Trophoblast cell (in vitro differentiated cells and primary cell): ENCODE results near the gene COL9A1.
A peak's percentile ranks its signal among the peaks of the same experiment; 100 is the strongest.

Source experiments
- DNase-seq, 2 donors: peaks; one replicate each; pipeline ENCODE4 v3.0.0-alpha.2; 2016
- H2AFZ ChIP-seq: 2 replicates; pipeline ENCODE4 v1.6.1; 2013; ENCODE audit warnings: low read length, moderate library complexity, mild to moderate bottlenecking; ENCODE audit not compliant: insufficient read depth, poor library complexity
- H2AK5ac ChIP-seq: 2 replicates; pipeline ENCODE4 v1.6.1; 2013; ENCODE audit warnings: mild to moderate bottlenecking, low read length
- H2BK120ac ChIP-seq: 2 replicates; pipeline ENCODE4 v1.6.1; 2013; ENCODE audit warnings: low read length, mild to moderate bottlenecking, moderate library complexity; ENCODE audit not compliant: insufficient read depth, poor library complexity
- H2BK12ac ChIP-seq: 2 replicates; pipeline ENCODE4 v1.6.1; 2013; ENCODE audit warnings: mild to moderate bottlenecking, low read length, moderate library complexity
- H2BK5ac ChIP-seq: 2 replicates; pipeline ENCODE4 v1.6.1; 2013; ENCODE audit warnings: low read length, low read depth, moderate library complexity, mild to moderate bottlenecking; ENCODE audit not compliant: poor library complexity
- H3K14ac ChIP-seq: 2 replicates; pipeline ENCODE4 v1.6.1; 2013; ENCODE audit warnings: mild to moderate bottlenecking, low read length
- H3K18ac ChIP-seq: 2 replicates; pipeline ENCODE4 v1.6.1; 2013; ENCODE audit warnings: mild to moderate bottlenecking, low read length
- H3K23ac ChIP-seq: 2 replicates; pipeline ENCODE4 v1.6.1; 2013; ENCODE audit warnings: low read length
- H3K27ac ChIP-seq: 2 replicates; pipeline ENCODE4 v1.5.1; 2013; ENCODE audit warnings: low read depth, mild to moderate bottlenecking, inconsistent platforms, low read length, moderate library complexity
- H3K27me3 ChIP-seq: 2 replicates; pipeline ENCODE4 v1.6.1; 2013; ENCODE audit warnings: inconsistent platforms, mild to moderate bottlenecking, low read length, moderate library complexity; ENCODE audit not compliant: insufficient read depth
- H3K36me3 ChIP-seq, 2 experiments: 1 replicate in 1 of 2; 2 replicates in 1 of 2; pipeline ENCODE4 v1.6.1; 2013; ENCODE audit warnings: low read length in 2 of 2, mild to moderate bottlenecking in 2 of 2, moderate library complexity in 1 of 2; ENCODE audit not compliant: insufficient read depth in 2 of 2, control insufficient read depth in 1 of 2
- H3K4ac ChIP-seq: 2 replicates; pipeline ENCODE4 v1.6.1; 2013; ENCODE audit warnings: low read depth, mild to moderate bottlenecking, low read length, moderate library complexity
- H3K4me1 ChIP-seq, 2 experiments: 1 replicate in 1 of 2; 2 replicates in 1 of 2; pipeline ENCODE4 v1.6.1; 2013; ENCODE audit warnings: low read length in 2 of 2, mild to moderate bottlenecking in 2 of 2, moderate library complexity in 1 of 2; ENCODE audit not compliant: insufficient read depth in 2 of 2, control insufficient read depth in 1 of 2
- H3K4me2 ChIP-seq: 2 replicates; pipeline ENCODE4 v1.6.1; 2013; ENCODE audit warnings: inconsistent platforms, mild to moderate bottlenecking, low read length, moderate library complexity
- H3K4me3 ChIP-seq: 2 replicates; pipeline ENCODE4 v1.5.1; 2013; ENCODE audit warnings: mild to moderate bottlenecking, low read depth, low read length, inconsistent platforms
- H3K79me1 ChIP-seq: one replicate; pipeline ENCODE4 v1.6.1; 2013; ENCODE audit warnings: low read length
- H3K79me2 ChIP-seq: 2 replicates; pipeline ENCODE4 v1.6.1; 2013; ENCODE audit warnings: low read length, mild to moderate bottlenecking; ENCODE audit not compliant: control insufficient read depth, insufficient read depth, poor library complexity
- H3K9ac ChIP-seq: 2 replicates; pipeline ENCODE4 v1.6.1; 2013; ENCODE audit warnings: mild to moderate bottlenecking, low read length
- H3K9me3 ChIP-seq: 2 replicates; pipeline ENCODE4 v1.6.1; 2013; ENCODE audit warnings: low read depth, mild to moderate bottlenecking, control low read depth, inconsistent platforms, low read length; ENCODE audit not compliant: insufficient read depth
- H4K12ac ChIP-seq: 2 replicates; pipeline ENCODE4 v1.6.1; 2013; ENCODE audit warnings: low read depth, mild to moderate bottlenecking, low read length, moderate library complexity
- H4K8ac ChIP-seq: 2 replicates; pipeline ENCODE4 v1.6.1; 2013; ENCODE audit warnings: low read depth, mild to moderate bottlenecking, low read length, moderate library complexity
- H4K91ac ChIP-seq: one replicate; pipeline ENCODE4 v1.6.1; 2013; ENCODE audit warnings: low read depth, mild to moderate bottlenecking, low read length, moderate library complexity
- WGBS: extraction: QIAGEN DNeasy Blood & Tissue Kit; methylation state at CpG from one replicate; pipeline ENCODE4 v1.1.7; 2013; ENCODE audit warnings: missing lambda C conversion rate; ENCODE audit not compliant: insufficient read length, insufficient coverage; ENCODE audit errors: extremely low coverage; 5-methylcytosine and 5-hydroxymethylcytosine counted together

COL9A1 gene

GRCh38 chr6:70314296-70314695 lies 11.4 kb upstream of the COL9A1 start:
- no peak overlapping the region for H3K9ac ChIP-seq
- no peaks in the 10 kb centered on the region for H3K79me1 ChIP-seq
- no peak for DNase-seq
- no peak overlapping the region for H2AK5ac ChIP-seq
- no peak overlapping the region for H3K14ac ChIP-seq
- peaks cover 3% of the 10 kb centered on the region for H3K27me3 ChIP-seq
- no peak overlapping the region for H2BK12ac ChIP-seq
- no peaks in the 10 kb centered on the region for H3K36me3 ChIP-seq
- peaks cover 3% of the 10 kb centered on the region for H3K9me3 ChIP-seq
- H4K12ac ChIP-seq, result no peak overlapping the region
- no peak overlapping the region for H3K4me2 ChIP-seq
- H2BK5ac ChIP-seq, result no peak overlapping the region
- WGBS, result no CpG with 5 or more reads among the region's 4 CpGs
- no peak overlapping the region for H4K91ac ChIP-seq
- H3K18ac ChIP-seq, result no peak overlapping the region
- H2BK120ac ChIP-seq, result no peak overlapping the region
- H4K8ac ChIP-seq, result no peak overlapping the region
- H3K79me2 ChIP-seq, result no peaks in the 10 kb centered on the region
- H3K4me3 ChIP-seq, result no peak overlapping the region
- no peak overlapping the region for H3K23ac ChIP-seq
- H3K27ac ChIP-seq, result no peak overlapping the region
- no peak overlapping the region for H2AFZ ChIP-seq
- H3K4me1 ChIP-seq, result peaks cover 0 to 1% of the 10 kb centered on the region in 2 experiments
- no peak overlapping the region for H3K4ac ChIP-seq

GRCh38 chr6:70312165-70312745 lies 9.4 kb upstream of the COL9A1 start:
- H3K4me1 ChIP-seq, result peaks cover 0 to 1% of the 10 kb centered on the region in 2 experiments
- no peak overlapping the region for H3K14ac ChIP-seq
- H2BK5ac ChIP-seq, result no peak overlapping the region

GRCh38 chr6:70310063-70310694 lies 7.3 kb upstream of the COL9A1 start:
- Histone ChIP-seq H2BK12ac (no peak overlapping the region), H3K14ac (no peak overlapping the region), H3K4ac (no peak overlapping the region), H3K9ac (no peak overlapping the region), H3K18ac (no peak overlapping the region), H4K8ac (no peak overlapping the region), H3K79me2 (no peaks in the 10 kb centered on the region), H4K12ac (no peak overlapping the region), H2AK5ac (no peak overlapping the region), H4K91ac (no peak overlapping the region), H3K36me3 (no peaks in the 10 kb centered on the region), H2BK120ac (no peak overlapping the region), H3K4me2 (no peak overlapping the region), H2AFZ (no peak overlapping the region), H3K23ac (no peak overlapping the region), H3K9me3 (no peaks in the 10 kb centered on the region), H3K27ac (no peak overlapping the region), H3K4me3 (no peak overlapping the region), H2BK5ac (no peak overlapping the region), H3K27me3 (peaks cover 3% of the 10 kb centered on the region), H3K79me1 (no peaks in the 10 kb centered on the region), H3K4me1 (peaks cover 0 to 1% of the 10 kb centered on the region in 2 experiments)
- no CpG with 5 or more reads among the region's 4 CpGs for WGBS
- DNase-seq, result peak in 1 of 2 donors; percentile 75

More at GRCh38 chr6:70312165-70312745, 9.4 kb upstream of the COL9A1 start:
- Histone ChIP-seq H2AFZ (no peak overlapping the region), H3K9me3 (no peaks in the 10 kb centered on the region), H3K4ac (no peak overlapping the region), H3K9ac (no peak overlapping the region), H3K4me3 (no peak overlapping the region), H4K91ac (no peak overlapping the region), H3K18ac (no peak overlapping the region), H2AK5ac (no peak overlapping the region), H4K12ac (no peak overlapping the region), H3K27me3 (peaks cover 3% of the 10 kb centered on the region), H3K79me1 (no peaks in the 10 kb centered on the region), H3K4me2 (no peak overlapping the region), H3K36me3 (no peaks in the 10 kb centered on the region), H4K8ac (no peak overlapping the region), H2BK120ac (no peak overlapping the region), H3K79me2 (no peaks in the 10 kb centered on the region), H3K27ac (no peak overlapping the region), H3K23ac (no peak overlapping the region), H2BK12ac (no peak overlapping the region)
- WGBS, result no CpG with 5 or more reads among the region's 5 CpGs
- DNase-seq, result peak; percentile 47 to 55

- Histone ChIP-seq H4K91ac (no peak overlapping the region), H3K79me2 (no peaks in the 10 kb centered on the region), H3K23ac (no peak overlapping the region), H3K27ac (no peak overlapping the region), H2BK5ac (no peak overlapping the region), H2AFZ (no peak overlapping the region), H3K79me1 (no peaks in the 10 kb centered on the region), H4K12ac (no peak overlapping the region), H3K4me1 (peaks cover 0 to 1% of the 10 kb centered on the region in 2 experiments), H3K9ac (no peak overlapping the region), H2BK12ac (no peak overlapping the region), H3K4ac (no peak overlapping the region), H3K36me3 (no peaks in the 10 kb centered on the region), H3K9me3 (no peaks in the 10 kb centered on the region), H3K18ac (no peak overlapping the region), H4K8ac (no peak overlapping the region), H3K27me3 (peaks cover 3% of the 10 kb centered on the region), H3K14ac (no peak overlapping the region), H3K4me2 (no peak overlapping the region), H2BK120ac (no peak overlapping the region), H2AK5ac (no peak overlapping the region), H3K4me3 (no peak overlapping the region)
- WGBS, result no CpG with 5 or more reads among the region's 2 CpGs
- DNase-seq, result no peak
Measured at GRCh38 chr6:70309243-70309642, 6.4 kb upstream of the COL9A1 start.
